Trophoblast cell (in vitro differentiated cells and primary cell): Measurements from ENCODE around the gene THSD4.

ENCODE experiments used
- DNase-seq, 2 donors: peaks; one replicate each; pipeline ENCODE4 v3.0.0-alpha.2; 2016
- H2AFZ ChIP-seq: 2 replicates; pipeline ENCODE4 v1.6.1; 2013; ENCODE audit warnings: low read length, moderate library complexity, mild to moderate bottlenecking; ENCODE audit not compliant: insufficient read depth, poor library complexity
- H2AK5ac ChIP-seq: 2 replicates; pipeline ENCODE4 v1.6.1; 2013; ENCODE audit warnings: mild to moderate bottlenecking, low read length
- H2BK120ac ChIP-seq: 2 replicates; pipeline ENCODE4 v1.6.1; 2013; ENCODE audit warnings: low read length, mild to moderate bottlenecking, moderate library complexity; ENCODE audit not compliant: insufficient read depth, poor library complexity
- H2BK12ac ChIP-seq: 2 replicates; pipeline ENCODE4 v1.6.1; 2013; ENCODE audit warnings: mild to moderate bottlenecking, low read length, moderate library complexity
- H2BK5ac ChIP-seq: 2 replicates; pipeline ENCODE4 v1.6.1; 2013; ENCODE audit warnings: low read length, low read depth, moderate library complexity, mild to moderate bottlenecking; ENCODE audit not compliant: poor library complexity
- H3K14ac ChIP-seq: 2 replicates; pipeline ENCODE4 v1.6.1; 2013; ENCODE audit warnings: mild to moderate bottlenecking, low read length
- H3K18ac ChIP-seq: 2 replicates; pipeline ENCODE4 v1.6.1; 2013; ENCODE audit warnings: mild to moderate bottlenecking, low read length
- H3K23ac ChIP-seq: 2 replicates; pipeline ENCODE4 v1.6.1; 2013; ENCODE audit warnings: low read length
- H3K27ac ChIP-seq: 2 replicates; pipeline ENCODE4 v1.5.1; 2013; ENCODE audit warnings: low read depth, mild to moderate bottlenecking, inconsistent platforms, low read length, moderate library complexity
- H3K27me3 ChIP-seq: 2 replicates; pipeline ENCODE4 v1.6.1; 2013; ENCODE audit warnings: inconsistent platforms, mild to moderate bottlenecking, low read length, moderate library complexity; ENCODE audit not compliant: insufficient read depth
- H3K36me3 ChIP-seq, 2 experiments: 1 replicate in 1 of 2; 2 replicates in 1 of 2; pipeline ENCODE4 v1.6.1; 2013; ENCODE audit warnings: low read length in 2 of 2, mild to moderate bottlenecking in 2 of 2, moderate library complexity in 1 of 2; ENCODE audit not compliant: insufficient read depth in 2 of 2, control insufficient read depth in 1 of 2
- H3K4ac ChIP-seq: 2 replicates; pipeline ENCODE4 v1.6.1; 2013; ENCODE audit warnings: low read depth, mild to moderate bottlenecking, low read length, moderate library complexity
- H3K4me1 ChIP-seq, 2 experiments: 1 replicate in 1 of 2; 2 replicates in 1 of 2; pipeline ENCODE4 v1.6.1; 2013; ENCODE audit warnings: low read length in 2 of 2, mild to moderate bottlenecking in 2 of 2, moderate library complexity in 1 of 2; ENCODE audit not compliant: insufficient read depth in 2 of 2, control insufficient read depth in 1 of 2
- H3K4me2 ChIP-seq: 2 replicates; pipeline ENCODE4 v1.6.1; 2013; ENCODE audit warnings: inconsistent platforms, mild to moderate bottlenecking, low read length, moderate library complexity
- H3K4me3 ChIP-seq: 2 replicates; pipeline ENCODE4 v1.5.1; 2013; ENCODE audit warnings: mild to moderate bottlenecking, low read depth, low read length, inconsistent platforms
- H3K79me1 ChIP-seq: one replicate; pipeline ENCODE4 v1.6.1; 2013; ENCODE audit warnings: low read length
- H3K79me2 ChIP-seq: 2 replicates; pipeline ENCODE4 v1.6.1; 2013; ENCODE audit warnings: low read length, mild to moderate bottlenecking; ENCODE audit not compliant: control insufficient read depth, insufficient read depth, poor library complexity
- H3K9ac ChIP-seq: 2 replicates; pipeline ENCODE4 v1.6.1; 2013; ENCODE audit warnings: mild to moderate bottlenecking, low read length
- H3K9me3 ChIP-seq: 2 replicates; pipeline ENCODE4 v1.6.1; 2013; ENCODE audit warnings: low read depth, mild to moderate bottlenecking, control low read depth, inconsistent platforms, low read length; ENCODE audit not compliant: insufficient read depth
- H4K12ac ChIP-seq: 2 replicates; pipeline ENCODE4 v1.6.1; 2013; ENCODE audit warnings: low read depth, mild to moderate bottlenecking, low read length, moderate library complexity
- H4K8ac ChIP-seq: 2 replicates; pipeline ENCODE4 v1.6.1; 2013; ENCODE audit warnings: low read depth, mild to moderate bottlenecking, low read length, moderate library complexity
- H4K91ac ChIP-seq: one replicate; pipeline ENCODE4 v1.6.1; 2013; ENCODE audit warnings: low read depth, mild to moderate bottlenecking, low read length, moderate library complexity
- WGBS: extraction: QIAGEN DNeasy Blood & Tissue Kit; methylation state at CpG from one replicate; pipeline ENCODE4 v1.1.7; 2013; ENCODE audit warnings: missing lambda C conversion rate; ENCODE audit not compliant: insufficient read length, insufficient coverage; ENCODE audit errors: extremely low coverage; 5-methylcytosine and 5-hydroxymethylcytosine counted together

THSD4 gene

DNA sequence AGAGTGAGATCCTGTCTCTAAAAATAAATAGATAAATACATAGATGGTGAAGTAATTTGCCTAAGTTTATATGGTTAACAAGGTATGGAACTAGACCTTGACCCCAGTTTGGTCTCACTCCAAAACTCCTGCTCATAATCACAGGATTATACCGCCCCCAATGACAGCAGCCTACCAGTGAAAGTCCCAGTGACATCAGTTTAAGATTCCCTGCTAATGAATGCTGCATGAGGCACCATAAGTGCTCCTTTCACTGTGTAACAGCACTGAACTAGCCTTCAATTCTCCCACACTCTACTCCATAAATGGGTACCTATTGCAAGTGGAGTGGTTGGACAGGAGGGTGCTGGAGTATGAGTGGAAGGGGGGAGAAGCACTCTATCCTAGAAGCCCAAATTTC is 23.7 kb upstream of the THSD4 start:
- no peaks in the 10 kb centered on the region for H3K79me2 ChIP-seq
- H2BK12ac ChIP-seq = no peak overlapping the region
- no peak overlapping the region for H3K4me3 ChIP-seq
- H4K8ac ChIP-seq = no peak overlapping the region
- H3K36me3 ChIP-seq = no peaks in the 10 kb centered on the region
- H3K4ac ChIP-seq = no peak overlapping the region
- H3K9me3 ChIP-seq = peaks cover 4% of the 10 kb centered on the region
- no peak overlapping the region for H3K27ac ChIP-seq
- DNase-seq = no peak
- H3K27me3 ChIP-seq = no peaks in the 10 kb centered on the region
- no peak overlapping the region for H3K9ac ChIP-seq
- no peak overlapping the region for H2BK120ac ChIP-seq
- H4K12ac ChIP-seq = no peak overlapping the region
- no peaks in the 10 kb centered on the region for H3K4me1 ChIP-seq
- no peak overlapping the region for H2BK5ac ChIP-seq
- no peak overlapping the region for H3K4me2 ChIP-seq
- H3K14ac ChIP-seq = no peak overlapping the region
- H2AFZ ChIP-seq = no peak overlapping the region
- no CpG with 5 or more reads among the region's 1 CpG for WGBS
- H4K91ac ChIP-seq = no peak overlapping the region
- no peaks in the 10 kb centered on the region for H3K79me1 ChIP-seq
- H3K18ac ChIP-seq = no peak overlapping the region
- H2AK5ac ChIP-seq = no peak overlapping the region
- no peak overlapping the region for H3K23ac ChIP-seq

DNA sequence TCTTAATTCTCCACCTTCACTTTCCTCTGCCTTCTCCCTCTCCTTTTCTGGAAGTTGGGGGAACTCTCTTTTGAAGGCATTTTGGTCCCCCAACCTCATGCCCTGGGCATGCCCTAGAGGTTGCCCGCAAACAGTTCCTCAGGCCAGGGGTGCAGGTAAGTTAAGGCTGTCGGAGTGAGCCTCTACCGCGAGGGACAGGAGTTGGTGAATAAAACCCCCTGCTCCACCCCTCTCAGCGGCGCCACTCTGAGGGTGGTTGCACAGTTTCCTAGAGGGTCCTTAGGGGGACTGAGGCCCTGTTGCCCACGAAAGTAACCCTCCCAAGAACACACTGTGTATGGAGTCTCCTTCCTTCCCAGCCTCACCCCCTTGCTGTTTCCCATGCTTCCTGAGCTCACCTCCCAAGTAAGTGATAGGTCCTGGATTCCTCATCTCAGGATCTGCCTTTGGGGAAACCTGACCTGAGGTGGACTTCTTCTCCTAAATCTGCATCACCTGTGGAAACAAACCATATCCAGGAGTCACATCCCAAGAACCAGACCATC is 23.1 kb upstream of the THSD4 start:
- no peak overlapping the region for H3K9ac ChIP-seq
- H4K8ac ChIP-seq = no peak overlapping the region
- no CpG with 5 or more reads among the region's 7 CpGs for WGBS
- no peak overlapping the region for H2BK5ac ChIP-seq
- H2BK120ac ChIP-seq = no peak overlapping the region
- H3K4me2 ChIP-seq = no peak overlapping the region
- H3K4ac ChIP-seq = no peak overlapping the region
- no peak overlapping the region for H3K23ac ChIP-seq
- no peak overlapping the region for H3K18ac ChIP-seq
- H2AFZ ChIP-seq = no peak overlapping the region
- no peak for DNase-seq
- H3K14ac ChIP-seq = no peak overlapping the region
- H2AK5ac ChIP-seq = no peak overlapping the region
- H3K36me3 ChIP-seq = no peaks in the 10 kb centered on the region
- H3K4me3 ChIP-seq = no peak overlapping the region
- no peak overlapping the region for H3K27ac ChIP-seq
- no peaks in the 10 kb centered on the region for H3K79me1 ChIP-seq
- H3K4me1 ChIP-seq = no peaks in the 10 kb centered on the region
- no peaks in the 10 kb centered on the region for H3K27me3 ChIP-seq
- no peak overlapping the region for H4K91ac ChIP-seq
- H2BK12ac ChIP-seq = no peak overlapping the region
- no peak overlapping the region for H4K12ac ChIP-seq
- no peaks in the 10 kb centered on the region for H3K79me2 ChIP-seq
- H3K9me3 ChIP-seq = peaks cover 4% of the 10 kb centered on the region

DNA sequence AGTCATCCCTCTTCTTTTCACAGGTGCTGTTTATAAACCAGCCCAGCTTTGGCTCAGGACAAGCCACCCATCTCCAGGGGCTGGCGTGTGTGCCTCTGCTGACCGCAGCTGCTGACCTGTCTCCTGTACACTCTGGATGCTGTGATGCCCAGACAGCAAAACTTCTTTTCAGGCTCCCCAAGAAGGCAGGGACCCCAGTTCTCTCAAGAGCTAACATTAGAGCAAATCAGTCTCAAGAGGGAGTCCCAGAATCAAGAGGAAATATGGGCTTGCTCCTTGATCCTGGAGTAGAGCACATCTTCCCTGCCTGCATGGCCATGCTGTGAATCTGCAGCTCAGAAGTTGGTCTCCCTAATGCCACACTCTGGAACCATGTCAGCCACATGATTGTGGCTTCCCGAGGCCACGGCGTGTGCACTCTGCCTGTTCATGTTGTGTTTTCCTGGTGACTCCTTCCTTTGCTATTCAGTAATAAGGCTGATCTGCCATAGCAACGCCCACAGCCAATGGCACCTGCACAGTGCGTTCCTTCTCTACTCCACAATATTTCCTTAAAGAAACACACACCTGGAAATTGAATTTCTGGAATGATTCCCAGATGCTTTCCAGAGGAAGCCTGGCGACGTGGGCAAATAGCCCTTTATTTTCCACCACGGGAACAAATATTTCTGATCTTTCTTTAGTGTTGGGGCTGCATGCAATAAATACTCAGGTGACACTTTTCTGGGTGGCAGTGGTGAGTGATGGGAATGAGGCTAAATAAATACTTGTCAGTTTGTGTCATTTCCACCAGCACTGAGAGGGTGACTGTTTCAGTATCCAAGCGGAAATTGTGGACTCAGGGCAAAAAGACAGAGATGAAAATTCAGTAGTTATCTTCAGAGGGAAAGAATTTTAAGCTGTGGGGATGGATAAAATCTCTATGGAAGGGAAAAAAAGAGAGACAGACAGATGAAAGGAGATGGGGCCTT is 21.9 kb upstream of the THSD4 start:
- no peak overlapping the region for H3K14ac ChIP-seq

DNA sequence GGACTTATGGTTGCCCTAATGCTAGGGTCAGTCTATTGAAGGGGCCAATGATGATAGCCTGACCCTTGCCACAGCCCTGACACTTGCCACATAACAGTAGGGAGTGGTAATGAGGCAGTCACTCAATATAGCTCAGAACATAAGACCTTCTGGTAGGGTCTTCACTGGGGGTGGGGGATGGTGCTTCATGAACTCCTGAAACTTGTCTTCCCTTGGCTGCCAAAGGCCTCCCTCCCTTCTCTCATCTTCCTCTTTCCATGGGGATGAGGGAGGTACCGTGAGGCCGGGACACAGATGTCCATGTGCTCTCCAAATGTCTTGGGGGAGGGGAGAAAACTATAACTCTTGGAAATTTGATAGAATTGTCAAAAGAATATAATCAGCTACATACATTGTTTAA is 21.1 kb upstream of the THSD4 start:
- Histone ChIP-seq H3K18ac (no peak overlapping the region), H3K14ac (no peak overlapping the region), H3K9ac (no peak overlapping the region), H3K23ac (peak overlapping the region; percentile 69), H2BK12ac (no peak overlapping the region), H3K27ac (no peak overlapping the region), H3K4me3 (no peak overlapping the region), H2AFZ (no peak overlapping the region), H4K8ac (no peak overlapping the region), H3K36me3 (no peaks in the 10 kb centered on the region), H2BK120ac (no peak overlapping the region), H2BK5ac (no peak overlapping the region), H3K4me1 (no peaks in the 10 kb centered on the region), H3K4me2 (no peak overlapping the region), H3K27me3 (no peaks in the 10 kb centered on the region), H3K9me3 (peaks cover 4% of the 10 kb centered on the region), H4K91ac (no peak overlapping the region), H4K12ac (no peak overlapping the region), H3K79me2 (no peaks in the 10 kb centered on the region), H3K4ac (no peak overlapping the region), H3K79me1 (no peaks in the 10 kb centered on the region), H2AK5ac (no peak overlapping the region)
- WGBS = no CpG with 5 or more reads among the region's 2 CpGs
- DNase-seq = no peak

More for the DNA sequence above, 21.9 kb upstream of the THSD4 start:
- Histone ChIP-seq H3K36me3 (no peaks in the 10 kb centered on the region), H4K12ac (no peak overlapping the region), H3K4me2 (no peak overlapping the region), H4K91ac (no peak overlapping the region), H3K4ac (no peak overlapping the region), H3K27ac (no peak overlapping the region), H2BK12ac (no peak overlapping the region), H3K23ac (no peak overlapping the region), H4K8ac (no peak overlapping the region), H2AK5ac (no peak overlapping the region), H3K4me3 (no peak overlapping the region), H3K9ac (no peak overlapping the region), H3K27me3 (no peaks in the 10 kb centered on the region), H3K18ac (no peak overlapping the region), H3K4me1 (no peaks in the 10 kb centered on the region), H2BK120ac (no peak overlapping the region), H2BK5ac (no peak overlapping the region), H2AFZ (no peak overlapping the region), H3K79me2 (no peaks in the 10 kb centered on the region), H3K79me1 (no peaks in the 10 kb centered on the region), H3K9me3 (peaks cover 4% of the 10 kb centered on the region)
- WGBS = no CpG with 5 or more reads among the region's 11 CpGs
- DNase-seq = peak; percentile 57 to 75
